NCI-H69 (cell line): Measurements from ENCODE around the gene TNIK.

ENCODE experiments used
- DNase-seq: peaks from one replicate; lab custom pipeline; 2025; lab: John Stamatoyannopoulos, UW

Gene TNIK

DNA sequence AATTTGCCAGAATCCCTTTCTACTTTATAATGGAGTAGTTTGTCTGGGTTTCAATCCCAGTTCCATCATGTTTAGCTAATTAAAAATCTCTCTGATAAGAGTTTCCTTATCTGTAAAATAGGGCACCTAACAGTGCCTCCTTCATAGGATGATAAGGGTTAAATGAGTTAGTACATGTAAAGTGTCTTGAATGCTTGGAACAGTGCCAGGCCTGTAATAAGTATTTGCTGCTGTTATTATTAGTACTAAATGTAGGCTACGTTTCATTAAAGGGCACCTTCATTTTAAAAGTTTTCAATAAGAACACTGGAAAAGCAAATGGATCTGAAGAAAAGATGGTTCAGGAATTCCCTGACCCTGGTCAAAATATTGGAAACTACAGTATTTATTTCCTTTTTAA lies 421.9 kb downstream of the TNIK start:
- DNase-seq = peak; percentile 9

- no peak for DNase-seq
Observed at GRCh38 chr3:171028779-171029232, 431.4 kb downstream of the TNIK start.

GRCh38 chr3:171028025-171028778 lies 432.0 kb downstream of the TNIK start:
- DNase-seq = peak; percentile 45

- DNase-seq = no peak
Observed at GRCh38 chr3:171026597-171027293, 433.5 kb downstream of the TNIK start, which contains the start of gene SLC2A2. Gene SLC2A2 (minus strand): TSS chr3:171026720. CDS start chr3:171026670, 50 bp downstream.

- no peak for DNase-seq
Observed at GRCh38 chr3:171023566-171023965, 436.6 kb downstream of the TNIK start.

- no peak for DNase-seq
Observed at GRCh38 chr3:171021377-171021776, 438.8 kb downstream of the TNIK start.

- DNase-seq = no peak
Observed at GRCh38 chr3:171018156-171018935, 441.9 kb downstream of the TNIK start.

- no peak for DNase-seq
Observed at GRCh38 chr3:171013822-171014748, 446.1 kb downstream of the TNIK start.

DNA sequence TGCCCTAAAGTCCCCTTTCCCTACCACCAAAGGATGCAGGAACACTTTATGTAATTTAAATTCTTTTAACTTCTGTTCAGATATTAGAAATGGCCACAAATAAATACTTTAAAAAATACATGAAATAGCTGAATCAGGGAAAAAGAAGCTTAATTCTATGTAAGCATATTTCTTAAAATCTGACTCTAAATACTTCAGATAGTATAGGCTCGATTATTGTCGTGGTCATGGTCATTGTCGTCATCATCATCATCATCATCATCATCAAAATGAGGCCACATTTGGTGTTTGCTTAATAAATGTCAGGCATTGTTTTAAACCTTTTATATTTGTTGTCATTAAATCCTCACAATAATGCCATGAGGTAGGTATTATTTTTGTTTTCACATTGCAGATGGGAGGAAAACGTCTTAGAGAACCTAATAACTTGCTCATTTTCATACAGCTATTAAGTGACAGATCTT lies 448.3 kb downstream of the TNIK start:
- no peak for DNase-seq
